Measurements from ENCODE around the gene LNP1.

DNA sequence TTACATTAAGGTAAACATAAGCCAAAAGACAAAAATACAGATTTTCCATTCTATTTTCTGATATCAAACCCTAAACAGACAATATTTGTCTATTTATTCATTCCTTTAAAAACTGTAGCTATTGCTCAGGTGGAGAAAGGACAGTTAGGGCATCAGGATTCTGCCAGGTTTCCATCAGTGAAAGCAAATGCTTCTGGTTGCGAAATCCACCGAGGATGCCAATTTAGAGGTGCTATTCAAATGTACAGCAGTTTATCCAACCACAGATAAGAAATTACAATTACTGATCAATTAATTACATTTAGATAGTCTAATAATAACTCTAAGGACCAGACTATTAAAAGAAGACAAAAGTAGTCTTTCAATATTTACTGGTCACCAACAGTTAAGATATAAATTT lies 4.4 kb upstream of the LNP1 start:
- TF ChIP-seq, protein P1, sequence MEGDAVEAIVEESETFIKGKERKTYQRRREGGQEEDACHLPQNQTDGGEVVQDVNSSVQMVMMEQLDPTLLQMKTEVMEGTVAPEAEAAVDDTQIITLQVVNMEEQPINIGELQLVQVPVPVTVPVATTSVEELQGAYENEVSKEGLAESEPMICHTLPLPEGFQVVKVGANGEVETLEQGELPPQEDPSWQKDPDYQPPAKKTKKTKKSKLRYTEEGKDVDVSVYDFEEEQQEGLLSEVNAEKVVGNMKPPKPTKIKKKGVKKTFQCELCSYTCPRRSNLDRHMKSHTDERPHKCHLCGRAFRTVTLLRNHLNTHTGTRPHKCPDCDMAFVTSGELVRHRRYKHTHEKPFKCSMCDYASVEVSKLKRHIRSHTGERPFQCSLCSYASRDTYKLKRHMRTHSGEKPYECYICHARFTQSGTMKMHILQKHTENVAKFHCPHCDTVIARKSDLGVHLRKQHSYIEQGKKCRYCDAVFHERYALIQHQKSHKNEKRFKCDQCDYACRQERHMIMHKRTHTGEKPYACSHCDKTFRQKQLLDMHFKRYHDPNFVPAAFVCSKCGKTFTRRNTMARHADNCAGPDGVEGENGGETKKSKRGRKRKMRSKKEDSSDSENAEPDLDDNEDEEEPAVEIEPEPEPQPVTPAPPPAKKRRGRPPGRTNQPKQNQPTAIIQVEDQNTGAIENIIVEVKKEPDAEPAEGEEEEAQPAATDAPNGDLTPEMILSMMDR (conservative IDR thresholded peaks at IDR 0.05; ENCODE audit: low read length): no peak
- no peak for TF ChIP-seq EZH2phosphoT487 (IDR thresholded peaks at IDR 0.05; ENCODE audit: borderline replicate concordance, low read depth, low read length)

Measured in OCI-LY7 (cell line).